HG03575 (cell line): ENCODE results near the gene SCRN3.
"Not testable (repeated sequence)": the region's sequence is repeated elsewhere in the genome, so short reads cannot be mapped to it uniquely, and the experiment has no call there.

Experiments used
- ATAC-seq: cut with Tn5 transposase; IDR thresholded peaks from one replicate; pipeline ENCODE4 v1.9.1; 2021; ENCODE audit not compliant: unreplicated experiment, insufficient number of reproducible peaks, low FRiP score; ENCODE audit errors: extremely low read depth

The SCRN3 gene

GRCh38 chr2:174399171-174399570, 3.6 kb downstream of the SCRN3 start:
- ATAC-seq, result no peak

DNA sequence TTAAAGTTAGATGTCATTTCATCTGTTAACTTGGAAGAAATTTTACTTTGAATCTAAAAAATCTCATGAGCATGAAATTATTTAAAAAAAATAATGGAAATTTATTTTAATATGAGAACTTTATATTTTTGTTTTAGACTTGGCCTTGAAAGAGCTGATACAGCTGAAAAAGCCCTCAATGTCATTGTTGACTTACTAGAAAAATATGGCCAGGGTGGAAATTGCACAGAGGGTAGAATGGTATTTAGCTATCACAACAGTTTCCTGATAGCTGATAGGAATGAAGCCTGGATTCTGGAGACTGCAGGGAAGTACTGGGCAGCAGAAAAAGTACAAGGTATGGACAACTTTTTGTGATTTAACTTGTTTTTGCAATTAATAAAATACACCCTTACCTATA, 5.3 kb downstream of the SCRN3 start:
- ATAC-seq, result no peak

GRCh38 chr2:174403628-174404027, 8.1 kb downstream of the SCRN3 start:
- no peak for ATAC-seq

DNA sequence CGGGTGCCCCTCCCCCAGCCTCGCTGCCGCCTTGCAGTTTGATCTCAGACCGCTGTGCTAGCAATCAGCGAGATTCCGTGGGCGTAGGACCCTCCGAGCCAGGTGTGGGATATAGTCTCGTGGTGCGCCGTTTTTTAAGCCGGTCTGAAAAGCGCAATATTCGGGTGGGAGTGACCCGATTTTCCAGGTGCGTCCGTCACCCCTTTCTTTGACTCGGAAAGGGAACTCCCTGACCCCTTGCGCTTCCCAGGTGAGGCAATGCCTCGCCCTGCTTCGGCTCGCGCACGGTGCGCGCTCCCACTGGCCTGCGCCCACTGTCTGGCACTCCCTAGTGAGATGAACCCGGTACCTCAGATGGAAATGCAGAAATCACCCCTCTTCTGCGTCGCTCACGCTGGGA, 14.5 kb downstream of the SCRN3 start:
- not testable (repeated sequence) for ATAC-seq

GRCh38 chr2:174412256-174412655, 16.7 kb downstream of the SCRN3 start:
- ATAC-seq, result no peak

- ATAC-seq, result no peak
These were observed 32.7 kb downstream of the SCRN3 start for GRCh38 chr2:174428214-174428613.

GRCh38 chr2:174430066-174430465, 34.5 kb downstream of the SCRN3 start:
- ATAC-seq, result no peak

- ATAC-seq, result no peak
These were observed 36.4 kb downstream of the SCRN3 start for GRCh38 chr2:174431902-174432301.

GRCh38 chr2:174436351-174436750, 40.8 kb downstream of the SCRN3 start:
- ATAC-seq, result no peak

DNA sequence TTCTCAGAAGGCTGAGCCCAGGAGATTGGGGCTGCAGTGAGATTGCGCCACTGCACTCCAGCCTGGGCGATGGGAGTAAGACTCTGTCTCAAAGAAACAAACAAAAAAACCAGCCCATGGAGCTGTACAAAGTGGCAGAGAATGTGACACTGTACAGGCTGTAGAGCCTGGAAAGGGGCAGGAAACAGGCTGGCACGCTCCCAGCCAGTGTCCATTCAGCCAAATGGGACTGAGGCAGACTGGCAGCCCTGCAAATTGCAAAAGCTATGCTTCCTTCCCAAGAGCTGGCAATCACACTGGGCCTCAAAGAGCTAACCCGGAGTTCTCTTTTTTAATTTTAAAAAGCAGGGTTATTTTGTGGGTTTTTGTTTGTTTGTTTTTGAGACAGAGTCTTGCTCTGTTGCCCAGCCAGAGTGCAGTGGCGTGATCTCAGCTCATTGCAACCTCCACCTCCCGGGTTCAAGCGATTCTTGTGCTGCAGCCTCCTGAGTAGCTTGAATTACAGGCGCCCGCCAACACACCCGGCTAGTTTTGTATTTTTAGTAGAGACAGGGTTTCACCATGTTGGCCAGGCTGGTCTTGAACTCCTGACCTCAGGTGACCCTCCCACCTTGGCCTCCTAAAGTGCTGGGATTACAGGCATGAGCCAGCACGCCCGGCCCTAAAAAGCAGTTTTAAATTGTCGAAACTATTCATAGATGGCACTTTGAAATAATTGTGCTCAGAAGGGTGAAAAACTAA, 42.8 kb downstream of the SCRN3 start:
- ATAC-seq, result no peak

DNA sequence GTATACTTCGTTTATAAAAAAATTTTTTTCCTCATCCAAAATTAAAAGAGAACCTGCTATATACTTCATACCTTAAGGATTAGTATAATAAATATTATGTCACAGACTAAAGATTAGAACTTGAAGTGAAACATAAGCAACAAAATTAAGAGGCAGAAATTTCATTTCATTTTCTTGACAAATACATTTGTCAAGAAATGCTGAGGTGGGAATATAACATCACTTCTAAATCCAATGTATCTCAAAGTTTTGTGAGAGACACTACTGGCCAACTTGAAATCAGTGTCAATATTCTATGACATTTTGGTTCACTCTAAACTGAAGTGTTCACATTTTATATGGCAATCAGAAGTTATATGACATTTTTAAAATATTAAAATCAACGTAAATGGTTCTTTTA, 43.8 kb downstream of the SCRN3 start:
- no peak for ATAC-seq

DNA sequence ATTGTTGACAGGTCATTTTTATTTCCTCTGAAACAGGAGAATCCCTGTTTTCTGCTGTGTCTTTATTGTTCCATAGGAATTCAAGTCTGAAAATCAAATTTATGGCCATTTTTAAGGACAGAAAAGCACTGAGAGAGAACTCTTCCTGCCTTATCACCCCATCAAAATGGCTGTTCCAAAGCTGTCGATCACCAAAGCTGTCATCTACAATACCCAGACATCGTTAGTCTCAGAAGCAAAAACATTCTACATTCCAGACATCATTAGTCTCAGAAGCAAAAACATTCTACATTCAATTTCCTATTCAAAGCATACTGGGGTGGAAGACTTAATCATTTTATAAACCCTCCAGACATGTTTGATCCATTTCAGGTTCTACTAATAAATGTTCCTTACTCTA, 44.4 kb downstream of the SCRN3 start:
- ATAC-seq, result no peak

- no peak for ATAC-seq
These were observed 47.3 kb downstream of the SCRN3 start for GRCh38 chr2:174442546-174443510.

DNA sequence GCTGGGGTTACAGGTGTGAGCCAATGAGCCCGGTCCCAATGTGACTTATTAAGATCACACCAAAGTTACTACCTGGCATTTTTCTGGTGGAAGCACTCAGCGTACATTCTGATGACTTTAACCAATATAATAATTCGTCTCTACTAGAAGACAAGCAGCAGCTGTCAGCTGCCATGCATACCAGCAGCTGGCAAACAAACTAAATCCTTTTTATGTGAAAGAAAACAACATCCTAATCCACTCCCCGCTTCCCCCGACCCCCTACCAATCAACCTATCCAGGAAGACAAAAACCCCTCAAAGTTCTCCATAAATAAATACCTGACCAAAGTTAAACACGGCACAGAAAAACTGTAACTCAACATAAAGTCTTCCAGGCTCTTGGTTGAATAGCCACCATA, 49.2 kb downstream of the SCRN3 start:
- no peak for ATAC-seq

- ATAC-seq, result no peak
These were observed 49.7 kb downstream of the SCRN3 start for GRCh38 chr2:174445248-174445647.

GRCh38 chr2:174446531-174446930, 51.0 kb downstream of the SCRN3 start:
- ATAC-seq, result no peak

DNA sequence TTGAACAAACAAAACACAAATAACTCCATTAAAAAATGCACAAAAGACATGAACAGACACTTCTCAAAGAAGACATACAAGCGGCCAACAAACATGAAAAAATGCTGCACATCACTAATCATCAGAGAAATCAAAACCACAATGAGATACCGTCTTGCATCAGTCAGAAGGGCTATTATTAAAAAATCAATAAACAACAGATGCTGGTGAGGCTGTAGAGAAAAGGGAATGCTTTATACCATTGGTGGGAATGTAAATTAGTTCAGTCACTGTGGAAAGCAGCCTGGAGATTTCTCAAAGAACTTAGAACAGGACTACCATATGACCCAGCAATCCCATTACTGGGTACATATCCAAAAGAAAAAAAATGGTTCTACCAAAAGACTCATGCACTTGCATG, 53.5 kb downstream of the SCRN3 start:
- ATAC-seq, result no peak

DNA sequence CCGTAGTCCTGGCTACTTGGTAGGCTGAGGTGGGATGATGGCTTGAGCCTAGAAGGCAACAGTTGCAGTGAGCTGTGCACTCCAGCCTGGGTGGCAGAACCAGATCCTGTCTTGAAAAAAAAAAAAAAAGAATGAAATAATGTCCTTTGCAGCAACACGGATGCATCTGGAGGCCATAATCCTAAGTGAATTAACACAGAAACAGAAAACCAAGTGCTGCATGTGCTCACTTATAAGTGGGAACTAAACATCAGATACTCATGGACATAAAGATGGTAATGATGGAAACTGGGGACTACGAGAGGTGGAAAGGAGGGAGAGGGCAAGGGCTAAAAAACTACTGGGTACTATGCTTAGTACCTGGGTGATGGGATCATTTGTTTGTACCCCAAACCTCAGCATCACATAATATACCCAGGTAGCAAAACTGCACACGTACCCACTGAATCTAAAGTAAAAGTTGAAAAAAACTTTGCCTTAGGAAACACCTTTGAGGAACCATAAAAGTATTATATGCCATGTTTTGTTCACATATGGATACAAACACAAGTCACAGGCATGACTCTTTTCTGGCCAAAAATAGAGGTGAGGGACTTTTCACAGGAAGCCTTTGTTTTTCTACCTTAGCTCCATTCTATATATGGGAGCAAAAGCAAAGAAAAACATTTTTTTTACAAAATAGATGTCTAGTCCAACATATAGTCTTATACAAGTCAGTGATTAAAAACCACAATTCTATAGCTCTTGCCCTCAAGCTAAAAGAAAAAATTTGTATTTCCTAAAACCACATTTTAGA, 54.7 kb downstream of the SCRN3 start:
- ATAC-seq, result no peak

DNA sequence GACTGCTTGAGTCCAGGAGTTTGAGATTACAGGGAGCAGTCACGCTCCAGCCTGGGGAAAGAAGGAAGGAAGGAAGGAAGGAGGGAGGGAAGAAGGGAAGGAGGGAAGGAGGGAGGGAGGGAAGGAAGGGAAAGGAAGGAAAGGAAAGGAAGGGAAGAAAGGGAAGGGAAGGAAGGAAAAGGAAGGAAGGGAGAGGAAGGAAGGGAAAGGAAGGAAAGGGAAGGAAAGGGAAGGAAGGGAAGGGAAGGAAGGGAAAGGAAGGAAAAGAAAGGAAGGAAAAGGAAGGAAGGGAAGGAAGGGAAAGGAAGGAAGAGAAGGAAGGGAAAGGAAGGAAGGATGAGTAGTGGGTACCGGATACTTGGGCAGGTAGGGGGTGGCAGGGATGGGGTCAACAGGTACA, 59.0 kb downstream of the SCRN3 start:
- ATAC-seq, result no peak
